Testis (tissue), 2 donors: ENCODE results near the gene GAB2.

Experiments
- CTCF ChIP-seq, 3 experiments: fragments of 450-650 bp in 2 of 3; fragments of 200-600 bp in 1 of 3; sonication (generic) in 1 of 3; IDR thresholded peaks; one replicate each; pipeline ENCODE4 v1.5.1; 2016 to 2019; ENCODE audit warnings: antibody characterized with exemption in 3 of 3, mild to moderate bottlenecking in 2 of 3, moderate library complexity in 1 of 3
- POLR2A ChIP-seq: fragments of 450-650 bp; IDR thresholded peaks from one replicate; pipeline ENCODE4 v1.6.1; 2017; ENCODE audit warnings: antibody characterized with exemption, mild to moderate bottlenecking, moderate library complexity

DNA sequence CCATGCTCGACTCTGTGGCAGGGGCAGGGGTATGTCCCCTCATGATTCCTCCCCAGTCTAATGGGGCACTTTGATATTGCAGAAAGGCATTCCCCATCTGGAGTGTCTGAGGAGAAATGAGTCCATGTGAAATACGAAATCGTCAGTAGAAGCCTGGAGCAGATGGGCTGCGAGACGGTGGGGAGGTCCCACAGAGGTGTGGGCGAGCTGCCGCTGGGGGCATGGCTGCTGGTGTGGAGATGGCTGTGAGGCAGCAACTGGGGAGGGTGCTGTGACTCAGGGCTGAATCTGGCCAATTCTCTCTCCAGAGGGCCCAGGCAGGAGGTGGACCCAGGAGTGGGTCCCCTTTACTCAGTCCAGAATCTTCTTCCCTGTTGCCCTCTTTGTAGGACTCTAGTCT is 240.4 kb downstream of the GAB2 start:
- TF ChIP-seq CTCF (IDR thresholded peaks at IDR 0.05) (no peak), POLR2A (no peak)
